Ovary (tissue), 3 donors: ENCODE results near the gene PPP2R5C.

ENCODE experiments used
- CTCF ChIP-seq, 3 donors: fragments of 450-650 bp in 2 of 3; fragments of 200-600 bp in 1 of 3; IDR thresholded peaks; one replicate each; pipeline versions ENCODE4 v1.5.1 to v1.8.0; 2016 to 2022; ENCODE audit warnings: antibody characterized with exemption in 3 of 3, mild to moderate bottlenecking in 1 of 3
- EP300 ChIP-seq: sonication (generic); formaldehyde crosslinking; IDR thresholded peaks from one replicate; pipeline ENCODE4 v1.6.1; 2017; ENCODE audit warnings: antibody characterized with exemption
- donor health status: DM: no; HTN: no; CAD: no.

GRCh38 chr14:101857226-101857625 is 95.7 kb downstream of the PPP2R5C start:
- no peak for TF ChIP-seq CTCF (IDR thresholded peaks at IDR 0.05)
- no peak for TF ChIP-seq EP300
